Spleen (tissue), 11 donors: Measurements from ENCODE around the gene MID1. TPM values are rescaled to one million over a fixed set of nuclear protein-coding genes. Genes with fewer than 3 reads are reported as not detected.

Experiments
- DNase-seq: peaks from one replicate; pipeline ENCODE4 v3.0.0-alpha.2; 2020
- H3K27ac ChIP-seq, 8 donors: fragments of 200-600 bp; sonication (generic) in 7 of 8; 1 replicate in 4 of 8; 2 replicates in 4 of 8; pipeline versions ENCODE4 v1.5.0 to v1.8.0; 2016 to 2021; ENCODE audit warnings: inconsistent platforms in 4 of 8, mild to moderate bottlenecking in 4 of 8, moderate library complexity in 1 of 8
- H3K27me3 ChIP-seq, 7 donors: fragments of 200-600 bp; sonication (generic) in 6 of 7; replicated peaks in 1 of 7; 1 replicate in 4 of 7; 2 replicates in 3 of 7; pipeline versions ENCODE4 v1.5.0 to v1.8.0; 2016 to 2021; ENCODE audit warnings: inconsistent platforms in 3 of 7, mild to moderate bottlenecking in 1 of 7
- H3K36me3 ChIP-seq, 6 donors: fragments of 200-600 bp; sonication (generic) in 5 of 6; 1 replicate in 4 of 6; 2 replicates in 2 of 6; pipeline versions ENCODE4 v1.5.0 to v1.8.0; 2016 to 2021; ENCODE audit warnings: inconsistent platforms in 2 of 6
- H3K4me1 ChIP-seq, 6 donors: fragments of 200-600 bp; sonication (generic) in 5 of 6; 1 replicate in 3 of 6; 2 replicates in 3 of 6; pipeline versions ENCODE4 v1.5.0 to v1.8.0; 2016 to 2021; ENCODE audit warnings: inconsistent platforms in 3 of 6
- H3K4me3 ChIP-seq, 8 donors: fragments of 200-600 bp; sonication (generic) in 7 of 8; 1 replicate in 4 of 8; 2 replicates in 4 of 8; pipeline versions ENCODE4 v1.5.0 to v1.8.0; 2016 to 2021; ENCODE audit warnings: inconsistent platforms in 4 of 8, mild to moderate bottlenecking in 4 of 8, moderate library complexity in 2 of 8
- H3K9me3 ChIP-seq, 8 donors: fragments of 200-600 bp; sonication (generic) in 7 of 8; 1 replicate in 4 of 8; 2 replicates in 4 of 8; pipeline versions ENCODE4 v1.5.0 to v1.8.0; 2016 to 2021; ENCODE audit warnings: inconsistent platforms in 4 of 8
- POLR2A ChIP-seq, 3 donors: fragments of 450-650 bp; IDR thresholded peaks; one replicate each; pipeline ENCODE4 v1.5.1; 2017; ENCODE audit warnings: antibody characterized with exemption in 3 of 3, mild to moderate bottlenecking in 1 of 3
- POLR2AphosphoS5 ChIP-seq, 3 donors: sonication (generic); formaldehyde crosslinking; IDR thresholded peaks; one replicate each; pipeline ENCODE4 v1.5.1; 2017; ENCODE audit warnings: antibody characterized with exemption in 3 of 3
- WGBS, 5 donors: extraction: QIAGEN DNeasy Blood & Tissue Kit in 3 of 5; methylation state at CpG; one replicate each; pipeline versions ENCODE4 v1.1.5 to v1.1.7; 2013 to 2018; 5-methylcytosine and 5-hydroxymethylcytosine counted together
- intact Hi-C: fragments of 100-400 bp; cut with DNase I; formaldehyde crosslinking; loops from one replicate; pipeline ENCODE4 v1.15.0; 2023; ENCODE audit warnings: low total_unique reads
- polyA plus RNA-seq, 3 donors: library from polyadenylated mRNA; stranded (reverse); fragments of 200-250 nt; gene quantifications; one replicate each; pipeline ENCODE4 v1.2.1, GENCODE V29; 2013
- total RNA-seq, 7 donors: library from RNA; depleted of rRNA in 3 of 7; stranded (reverse); fragments of >200 nt in 3 of 7; fragmentation: NEBNext Ultra II Directional in 4 of 7; extraction: Animal tissue kit (Norgen Biotek cat#: 25700) in 4 of 7; gene quantifications; one replicate each; pipeline versions ENCODE4 v1.1.0 to v1.2.1, GENCODE V29; 2016 to 2021
- TF ChIP-seq, protein P1 (sequence below), 11 experiments: fragments of 200-600 bp in 7 of 11; fragments of 450-650 bp in 4 of 11; sonication (generic) in 4 of 11; IDR thresholded peaks in 8 of 11; conservative IDR thresholded peaks in 3 of 11; 1 replicate in 7 of 11; 2 replicates in 4 of 11; pipeline versions ENCODE4 v1.4.0 to v1.8.0; 2016 to 2021; ENCODE audit warnings: antibody characterized with exemption in 11 of 11, inconsistent platforms in 4 of 11, mild to moderate bottlenecking in 1 of 11
- donor health status: healthy with polysubstance abuse.
- donor health status: DM: no; HTN: no; CAD: no; lungs with moderate emphysema.
- donor health status: DM: no; HTN: no; CAD: no.
- donor health status: Bipolar disorder and iron deficiency.
- donor health status: healthy.
- donor health status: DM: no; HTN: no; CAD: no.
- donor health status: DM: yes; HTN: yes; CAD: no.

The MID1 gene
- total and polyA plus RNA-seq, 10 donors: 0.24 to 4.4 (median 2.7) TPM

DNA sequence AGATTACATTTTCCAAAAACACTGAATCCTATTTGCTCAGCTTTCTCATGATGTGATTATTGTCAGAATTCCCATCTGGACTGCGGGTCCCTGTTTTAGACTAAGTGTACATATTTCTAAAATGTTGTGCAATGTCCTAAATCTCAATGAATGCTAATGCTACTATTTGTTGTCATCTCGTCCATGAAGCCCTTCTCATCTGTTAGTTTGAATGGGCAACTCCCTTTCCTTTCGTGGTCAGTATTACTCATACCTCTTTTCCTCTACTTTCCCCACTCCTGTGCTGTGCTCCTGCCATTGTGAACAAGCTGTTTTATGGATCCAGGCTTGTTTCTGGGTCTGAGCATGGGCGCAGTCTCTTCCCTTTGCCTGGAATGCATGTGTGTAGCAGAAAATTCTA is 91.0 kb downstream of the MID1 start:
- Histone ChIP-seq H3K4me3 (no peak overlapping the region), H3K27me3 (no peaks in the 10 kb centered on the region), H3K27ac (no peak overlapping the region), H3K9me3 (no peaks in the 10 kb centered on the region), H3K4me1 (no peaks in the 10 kb centered on the region), H3K36me3 (no peaks in the 10 kb centered on the region)
- WGBS, 5 donors: 51 to 77% (median 59%) methylated on average over 4 of the region's 4 CpGs
- intact Hi-C loops: no loop called here
- TF ChIP-seq, protein P1, sequence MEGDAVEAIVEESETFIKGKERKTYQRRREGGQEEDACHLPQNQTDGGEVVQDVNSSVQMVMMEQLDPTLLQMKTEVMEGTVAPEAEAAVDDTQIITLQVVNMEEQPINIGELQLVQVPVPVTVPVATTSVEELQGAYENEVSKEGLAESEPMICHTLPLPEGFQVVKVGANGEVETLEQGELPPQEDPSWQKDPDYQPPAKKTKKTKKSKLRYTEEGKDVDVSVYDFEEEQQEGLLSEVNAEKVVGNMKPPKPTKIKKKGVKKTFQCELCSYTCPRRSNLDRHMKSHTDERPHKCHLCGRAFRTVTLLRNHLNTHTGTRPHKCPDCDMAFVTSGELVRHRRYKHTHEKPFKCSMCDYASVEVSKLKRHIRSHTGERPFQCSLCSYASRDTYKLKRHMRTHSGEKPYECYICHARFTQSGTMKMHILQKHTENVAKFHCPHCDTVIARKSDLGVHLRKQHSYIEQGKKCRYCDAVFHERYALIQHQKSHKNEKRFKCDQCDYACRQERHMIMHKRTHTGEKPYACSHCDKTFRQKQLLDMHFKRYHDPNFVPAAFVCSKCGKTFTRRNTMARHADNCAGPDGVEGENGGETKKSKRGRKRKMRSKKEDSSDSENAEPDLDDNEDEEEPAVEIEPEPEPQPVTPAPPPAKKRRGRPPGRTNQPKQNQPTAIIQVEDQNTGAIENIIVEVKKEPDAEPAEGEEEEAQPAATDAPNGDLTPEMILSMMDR (IDR thresholded peaks at IDR 0.05 in 8 of 11, conservative IDR thresholded peaks at IDR 0.05 in 3 of 11): no peak
- TF ChIP-seq POLR2AphosphoS5 (IDR thresholded peaks at IDR 0.05) (no peak), POLR2A (IDR thresholded peaks at IDR 0.05) (no peak)
- DNase-seq: no peak

DNA sequence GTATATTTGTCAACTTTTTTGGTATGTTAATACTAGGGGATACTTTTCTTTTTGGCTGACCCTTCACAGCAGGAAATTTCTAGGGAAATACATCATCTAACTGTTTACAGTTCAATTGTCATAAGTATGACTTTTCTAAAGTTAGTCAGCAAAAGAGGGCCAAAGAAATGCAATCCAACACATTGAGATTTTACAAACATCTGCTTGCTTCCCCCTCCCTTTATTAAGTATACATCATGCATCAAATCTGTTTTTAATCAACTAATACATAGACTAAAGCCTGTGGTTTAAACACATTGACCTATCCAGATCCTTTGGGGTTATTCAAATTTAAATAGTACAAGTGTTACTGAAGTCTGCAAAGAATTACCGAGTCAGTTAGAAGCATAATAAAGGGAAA is 93.9 kb downstream of the MID1 start:
- WGBS, 5 donors: 68 to 100% (median 75%) methylated on average over 1 of the region's 1 CpG
- DNase-seq: no peak
- TF ChIP-seq, protein P1 (IDR thresholded peaks at IDR 0.05 in 8 of 11, conservative IDR thresholded peaks at IDR 0.05 in 3 of 11): no peak
- TF ChIP-seq POLR2AphosphoS5 (IDR thresholded peaks at IDR 0.05) (no peak), POLR2A (IDR thresholded peaks at IDR 0.05) (no peak)
- intact Hi-C loops: no loop called here
- Histone ChIP-seq H3K27me3 (no peaks in the 10 kb centered on the region), H3K27ac (no peak overlapping the region), H3K4me1 (no peaks in the 10 kb centered on the region), H3K9me3 (no peaks in the 10 kb centered on the region), H3K4me3 (no peak overlapping the region), H3K36me3 (no peaks in the 10 kb centered on the region)

DNA sequence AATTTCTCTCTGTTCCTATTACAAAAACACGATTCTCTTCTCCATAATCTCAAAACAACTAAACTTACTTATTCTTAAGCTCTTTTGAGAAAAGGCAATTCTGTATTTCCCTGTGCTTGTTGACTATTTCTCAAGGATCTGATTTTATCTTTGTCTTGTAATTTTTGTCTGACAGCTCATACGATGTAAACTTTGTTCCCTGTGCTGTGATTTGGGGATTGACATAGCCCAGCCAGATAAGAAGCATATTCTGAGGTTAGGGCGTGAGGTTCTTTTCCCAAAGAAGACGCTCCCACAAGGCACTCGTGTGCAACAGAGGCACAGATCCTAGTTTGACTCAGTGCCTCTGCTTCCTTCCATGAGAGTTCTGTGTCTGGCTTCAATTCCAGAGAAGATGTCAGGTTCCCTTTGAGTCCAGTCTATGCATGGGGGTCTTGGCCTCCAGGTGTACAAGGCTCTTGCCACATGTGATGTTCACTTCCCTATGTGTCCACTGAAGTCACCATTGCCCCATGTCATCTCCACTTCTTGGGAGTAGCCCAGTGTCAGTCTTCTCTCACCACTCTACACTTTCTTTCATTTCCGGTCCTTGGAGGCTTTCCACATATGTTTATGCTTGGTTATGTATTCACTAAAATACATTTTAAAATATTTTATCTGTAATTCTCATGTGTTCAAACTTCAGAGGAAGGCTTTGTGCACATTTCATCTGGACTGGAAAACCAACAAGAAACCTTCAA is 94.8 kb downstream of the MID1 start:
- intact Hi-C loops: no loop called here
- TF ChIP-seq POLR2A (IDR thresholded peaks at IDR 0.05): no peak
- TF ChIP-seq, protein P1 (IDR thresholded peaks at IDR 0.05 in 8 of 11, conservative IDR thresholded peaks at IDR 0.05 in 3 of 11): no peak
- no peak for TF ChIP-seq POLR2AphosphoS5 (IDR thresholded peaks at IDR 0.05)
- H3K36me3 ChIP-seq: no peaks in the 10 kb centered on the region
- no peak overlapping the region for H3K4me3 ChIP-seq
- no peak for DNase-seq
- H3K27ac ChIP-seq: no peak overlapping the region
- H3K27me3 ChIP-seq: no peaks in the 10 kb centered on the region
- H3K4me1 ChIP-seq: no peaks in the 10 kb centered on the region
- WGBS, 5 donors: 72 to 92% (median 86%) methylated on average over 6 of the region's 6 CpGs
- no peaks in the 10 kb centered on the region for H3K9me3 ChIP-seq

DNA sequence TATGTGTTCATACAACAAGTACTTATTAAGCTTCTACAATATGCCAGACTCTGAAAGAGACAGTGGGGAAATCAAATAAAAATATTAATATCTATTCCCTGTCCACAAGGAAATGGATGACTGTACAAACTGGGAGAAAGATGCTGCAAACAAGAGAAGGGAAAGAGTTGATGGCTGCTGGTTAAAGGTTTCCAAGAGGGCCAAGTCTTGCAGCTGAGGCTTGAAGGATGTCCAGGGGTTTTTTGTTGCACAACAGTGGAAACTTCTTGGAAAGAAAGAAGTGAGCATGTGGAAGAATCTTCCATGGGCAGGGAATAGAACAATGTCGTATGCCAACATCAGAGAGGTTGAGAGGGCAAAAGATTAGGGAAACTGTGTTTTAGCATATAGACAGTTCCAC is 95.8 kb downstream of the MID1 start:
- 65 to 87% (median 75%) methylated on average over 1 of the region's 1 CpG for WGBS, 5 donors

More for the DNA sequence above, 95.8 kb downstream of the MID1 start:
- H3K36me3 ChIP-seq: no peaks in the 10 kb centered on the region
- no peak overlapping the region for H3K27ac ChIP-seq
- no peak for TF ChIP-seq POLR2AphosphoS5 (IDR thresholded peaks at IDR 0.05)
- TF ChIP-seq, protein P1 (IDR thresholded peaks at IDR 0.05 in 8 of 11, conservative IDR thresholded peaks at IDR 0.05 in 3 of 11): no peak
- TF ChIP-seq POLR2A (IDR thresholded peaks at IDR 0.05): no peak
- H3K27me3 ChIP-seq: no peaks in the 10 kb centered on the region
- H3K4me3 ChIP-seq: no peak overlapping the region
- DNase-seq: no peak
- H3K9me3 ChIP-seq: no peaks in the 10 kb centered on the region
- H3K4me1 ChIP-seq: no peaks in the 10 kb centered on the region
- intact Hi-C loops: no loop called here
